ENCODE data around the gene ICA1L.
"Not testable (repeated sequence)": the region's sequence is repeated elsewhere in the genome, so short reads cannot be mapped to it uniquely, and the experiment has no call there.

ICA1L gene

GRCh38 chr2:202909394-202910192 is 38.0 kb upstream of the ICA1L start:
- DNase-seq (ENCODE audit: low read depth): peak; percentile 46
- no peak for TF ChIP-seq CTCF (conservative IDR thresholded peaks at IDR 0.05; ENCODE audit: low read depth, low read length)
- H3K4me3 ChIP-seq (ENCODE audit: low read depth, low read length): no peak overlapping the region

- no peak for TF ChIP-seq CTCF (conservative IDR thresholded peaks at IDR 0.05; ENCODE audit: low read depth, low read length)
- DNase-seq (ENCODE audit: low read depth): no peak
- no peak overlapping the region for H3K4me3 ChIP-seq (ENCODE audit: low read depth, low read length)
These were observed 36.6 kb upstream of the ICA1L start for GRCh38 chr2:202908186-202908585.

- not testable (repeated sequence) for DNase-seq (ENCODE audit: low read depth); H3K4me3 ChIP-seq (ENCODE audit: low read depth, low read length)
These were observed 33.9 kb upstream of the ICA1L start for GRCh38 chr2:202905507-202905906.

- H3K4me3 ChIP-seq (ENCODE audit: low read depth, low read length): no peak overlapping the region
- DNase-seq (ENCODE audit: low read depth): no peak
- TF ChIP-seq CTCF (conservative IDR thresholded peaks at IDR 0.05; ENCODE audit: low read depth, low read length): no peak
These were observed 13.6 kb upstream of the ICA1L start for GRCh38 chr2:202885190-202885589.

GRCh38 chr2:202883987-202884675 is 12.6 kb upstream of the ICA1L start:
- TF ChIP-seq CTCF (conservative IDR thresholded peaks at IDR 0.05; ENCODE audit: low read depth, low read length): peak; percentile 51
- H3K4me3 ChIP-seq (ENCODE audit: low read depth, low read length): no peak overlapping the region
- peak; percentile 45 for DNase-seq (ENCODE audit: low read depth)

- no peak overlapping the region for H3K4me3 ChIP-seq (ENCODE audit: low read depth, low read length)
- no peak for TF ChIP-seq CTCF (conservative IDR thresholded peaks at IDR 0.05; ENCODE audit: low read depth, low read length)
- no peak for DNase-seq (ENCODE audit: low read depth)
These were observed 10.0 kb upstream of the ICA1L start for GRCh38 chr2:202881570-202881969.

- DNase-seq (ENCODE audit: low read depth): no peak
- TF ChIP-seq CTCF (conservative IDR thresholded peaks at IDR 0.05; ENCODE audit: low read depth, low read length): no peak
- H3K4me3 ChIP-seq (ENCODE audit: low read depth, low read length): no peak overlapping the region
These were observed 6.1 kb upstream of the ICA1L start for GRCh38 chr2:202877699-202878098.
